Measurements from ENCODE around the gene CACHD1. TPM values are rescaled to one million over a fixed set of nuclear protein-coding genes. Genes with fewer than 3 reads are reported as not detected.

CACHD1 gene
- total RNA-seq, 2 experiments from 2014 or later: not detected

DNA sequence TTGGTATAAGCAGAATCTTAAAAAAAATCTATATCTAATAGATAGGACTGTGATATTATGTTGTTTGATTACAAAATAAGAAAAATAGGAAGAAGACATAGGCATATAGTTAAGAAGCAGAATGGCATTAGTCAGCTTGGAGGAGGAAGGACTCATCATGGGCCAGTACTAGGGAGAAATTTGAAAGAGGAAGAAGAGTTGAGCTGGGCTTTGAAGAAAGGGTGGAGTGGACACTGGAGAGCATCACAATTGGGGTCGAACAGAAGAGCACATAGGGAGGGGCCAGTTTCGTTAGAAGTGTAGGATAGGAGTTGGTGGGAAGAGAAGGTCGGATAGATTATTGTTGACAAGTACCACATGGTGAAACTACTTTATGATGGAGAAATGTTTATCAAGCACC, 129.3 kb downstream of the CACHD1 start:
- Histone ChIP-seq H3K9me2 (ENCODE audit: insufficient read depth, low read length) (no peaks in the 10 kb centered on the region), H3K4me1 (ENCODE audit: insufficient read depth, low read length, poor library complexity, severe bottlenecking) (no peaks in the 10 kb centered on the region), H3K4me2 (ENCODE audit: low read length) (no peak overlapping the region), H2AFZ (ENCODE audit: low read length) (no peak overlapping the region), H3K4me3 (ENCODE audit: low read depth, low read length, poor library complexity, severe bottlenecking) (no peak overlapping the region), H3K27ac (ENCODE audit: low read depth, low read length, poor library complexity, severe bottlenecking) (no peak overlapping the region), H3K79me2 (ENCODE audit: insufficient read depth, low read depth, low read length) (no peaks in the 10 kb centered on the region), H4K20me1 (ENCODE audit: insufficient read depth, low read length) (no peaks in the 10 kb centered on the region), H3K36me3 (ENCODE audit: insufficient read depth, low read length) (no peaks in the 10 kb centered on the region), H3K9me3 (ENCODE audit: low read length) (no peaks in the 10 kb centered on the region)
- ChIA-PET POLR2A (interaction anchor here (0.6 kb wide), 1 partner anchor 395 kb away, joined by 3 read pairs; no protein-coding TSS in a partner anchor), CTCF (ENCODE audit: unreplicated experiment) (no interaction called here)
- BruUV-seq (replicated peaks): no TSS peak
- no peak for TF ChIP-seq EZH2phosphoT487 (IDR thresholded peaks at IDR 0.05; ENCODE audit: borderline replicate concordance, low read depth, low read length)
- TF ChIP-seq, protein P1, sequence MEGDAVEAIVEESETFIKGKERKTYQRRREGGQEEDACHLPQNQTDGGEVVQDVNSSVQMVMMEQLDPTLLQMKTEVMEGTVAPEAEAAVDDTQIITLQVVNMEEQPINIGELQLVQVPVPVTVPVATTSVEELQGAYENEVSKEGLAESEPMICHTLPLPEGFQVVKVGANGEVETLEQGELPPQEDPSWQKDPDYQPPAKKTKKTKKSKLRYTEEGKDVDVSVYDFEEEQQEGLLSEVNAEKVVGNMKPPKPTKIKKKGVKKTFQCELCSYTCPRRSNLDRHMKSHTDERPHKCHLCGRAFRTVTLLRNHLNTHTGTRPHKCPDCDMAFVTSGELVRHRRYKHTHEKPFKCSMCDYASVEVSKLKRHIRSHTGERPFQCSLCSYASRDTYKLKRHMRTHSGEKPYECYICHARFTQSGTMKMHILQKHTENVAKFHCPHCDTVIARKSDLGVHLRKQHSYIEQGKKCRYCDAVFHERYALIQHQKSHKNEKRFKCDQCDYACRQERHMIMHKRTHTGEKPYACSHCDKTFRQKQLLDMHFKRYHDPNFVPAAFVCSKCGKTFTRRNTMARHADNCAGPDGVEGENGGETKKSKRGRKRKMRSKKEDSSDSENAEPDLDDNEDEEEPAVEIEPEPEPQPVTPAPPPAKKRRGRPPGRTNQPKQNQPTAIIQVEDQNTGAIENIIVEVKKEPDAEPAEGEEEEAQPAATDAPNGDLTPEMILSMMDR (conservative IDR thresholded peaks at IDR 0.05; ENCODE audit: low read length): no peak
- intact Hi-C loops (cut with micrococcal nuclease; ENCODE audit: unreplicated experiment): no loop called here
- no peak for DNase-seq (ENCODE audit: low spot score)

DNA sequence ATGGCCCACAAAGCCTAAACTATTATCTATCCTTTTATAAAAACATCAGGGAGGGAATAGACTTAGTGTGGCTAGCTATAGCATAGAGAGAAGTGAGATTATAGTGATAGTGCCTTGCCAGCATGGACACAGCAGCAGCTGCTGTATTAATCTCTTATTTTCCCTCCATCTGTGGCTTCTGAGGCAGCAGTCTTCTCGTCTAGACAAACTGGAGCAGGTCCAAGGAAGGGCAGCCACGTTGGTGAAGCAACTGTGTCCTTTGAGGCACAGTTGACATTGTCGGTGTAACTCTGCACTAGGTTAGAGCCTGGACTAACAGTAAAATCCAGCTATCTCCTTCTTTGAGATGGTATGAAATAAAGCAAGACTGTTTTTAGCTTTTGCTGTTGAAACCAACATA, 131.3 kb downstream of the CACHD1 start:
- intact Hi-C loops (cut with micrococcal nuclease; ENCODE audit: unreplicated experiment): no loop called here
- no peaks in the 10 kb centered on the region for H3K9me3 ChIP-seq (ENCODE audit: low read length)
- no peak for DNase-seq (ENCODE audit: low spot score)
- H4K20me1 ChIP-seq (ENCODE audit: insufficient read depth, low read length): no peaks in the 10 kb centered on the region
- no peak overlapping the region for H2AFZ ChIP-seq (ENCODE audit: low read length)
- no peaks in the 10 kb centered on the region for H3K9me2 ChIP-seq (ENCODE audit: insufficient read depth, low read length)
- no peak for TF ChIP-seq EZH2phosphoT487 (IDR thresholded peaks at IDR 0.05; ENCODE audit: borderline replicate concordance, low read depth, low read length)
- TF ChIP-seq, protein P1 (conservative IDR thresholded peaks at IDR 0.05; ENCODE audit: low read length): no peak
- no peaks in the 10 kb centered on the region for H3K4me1 ChIP-seq (ENCODE audit: insufficient read depth, low read length, poor library complexity, severe bottlenecking)
- H3K36me3 ChIP-seq (ENCODE audit: insufficient read depth, low read length): no peaks in the 10 kb centered on the region
- no peak overlapping the region for H3K4me2 ChIP-seq (ENCODE audit: low read length)
- ChIA-PET POLR2A (interaction anchor here (0.7 kb wide), 1 partner anchor 1953 kb away, joined by 3 read pairs; no protein-coding TSS in a partner anchor), CTCF (ENCODE audit: unreplicated experiment) (no interaction called here)
- no TSS peak for BruUV-seq (replicated peaks)
- no peaks in the 10 kb centered on the region for H3K79me2 ChIP-seq (ENCODE audit: insufficient read depth, low read depth, low read length)
- no peak overlapping the region for H3K27ac ChIP-seq (ENCODE audit: low read depth, low read length, poor library complexity, severe bottlenecking)
- H3K4me3 ChIP-seq (ENCODE audit: low read depth, low read length, poor library complexity, severe bottlenecking): no peak overlapping the region

DNA sequence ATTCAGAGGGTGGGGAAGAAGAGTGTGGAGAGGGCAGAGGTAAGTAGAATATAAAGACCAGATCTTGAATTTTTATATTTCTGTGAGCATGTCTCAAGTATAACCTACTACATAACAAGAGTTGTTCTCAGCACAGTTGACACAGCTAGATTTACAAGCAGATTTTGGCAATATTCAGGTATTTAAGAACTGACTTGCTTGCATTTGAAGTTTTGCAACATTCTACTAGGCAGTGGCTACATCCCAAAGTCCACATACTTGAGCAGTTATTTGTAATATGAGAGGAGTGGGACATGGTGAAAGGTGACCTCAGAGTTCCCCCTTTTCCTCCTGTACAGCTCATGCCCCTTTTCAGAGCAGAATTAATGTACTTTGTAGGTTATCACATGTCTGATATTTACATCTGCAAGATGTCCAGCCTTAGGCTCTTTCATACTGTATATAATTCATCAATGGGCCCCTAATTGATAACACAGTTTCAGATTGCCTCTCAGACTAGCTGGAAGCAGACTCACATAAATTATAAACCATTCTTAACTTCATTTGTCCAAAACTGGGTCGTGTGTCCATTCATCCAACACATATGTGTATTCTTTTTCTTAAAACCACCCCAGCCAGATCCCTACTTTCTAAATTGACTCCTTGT, 138.2 kb downstream of the CACHD1 start:
- Histone ChIP-seq H3K4me1 (ENCODE audit: insufficient read depth, low read length, poor library complexity, severe bottlenecking) (no peaks in the 10 kb centered on the region), H3K4me3 (ENCODE audit: low read depth, low read length, poor library complexity, severe bottlenecking) (no peak overlapping the region), H3K79me2 (ENCODE audit: insufficient read depth, low read depth, low read length) (no peaks in the 10 kb centered on the region), H2AFZ (ENCODE audit: low read length) (no peak overlapping the region), H3K9me2 (ENCODE audit: insufficient read depth, low read length) (no peaks in the 10 kb centered on the region), H3K36me3 (ENCODE audit: insufficient read depth, low read length) (no peaks in the 10 kb centered on the region), H3K4me2 (ENCODE audit: low read length) (no peak overlapping the region), H3K9me3 (ENCODE audit: low read length) (no peaks in the 10 kb centered on the region), H3K27ac (ENCODE audit: low read depth, low read length, poor library complexity, severe bottlenecking) (no peak overlapping the region), H4K20me1 (ENCODE audit: insufficient read depth, low read length) (no peaks in the 10 kb centered on the region)
- no peak for DNase-seq (ENCODE audit: low spot score)
- intact Hi-C loops (cut with micrococcal nuclease; ENCODE audit: unreplicated experiment): no loop called here
- POLR2A ChIA-PET: no interaction called here
- no peak for TF ChIP-seq EZH2phosphoT487 (IDR thresholded peaks at IDR 0.05; ENCODE audit: borderline replicate concordance, low read depth, low read length)
- TF ChIP-seq, protein P1 (conservative IDR thresholded peaks at IDR 0.05; ENCODE audit: low read length): no peak
- BruUV-seq (replicated peaks): no TSS peak
- CTCF ChIA-PET (ENCODE audit: unreplicated experiment): no interaction called here
